ENCODE measurements around the gene SHH. TPM values are rescaled to one million over a fixed set of nuclear protein-coding genes. Genes with fewer than 3 reads are reported as not detected.

The SHH gene
- total and polyA plus RNA-seq, 2 of the 13 experiments (the other 11 are each of a cell fraction or from before 2014, with no cell fraction given): 1.9 to 3.4 TPM

DNA sequence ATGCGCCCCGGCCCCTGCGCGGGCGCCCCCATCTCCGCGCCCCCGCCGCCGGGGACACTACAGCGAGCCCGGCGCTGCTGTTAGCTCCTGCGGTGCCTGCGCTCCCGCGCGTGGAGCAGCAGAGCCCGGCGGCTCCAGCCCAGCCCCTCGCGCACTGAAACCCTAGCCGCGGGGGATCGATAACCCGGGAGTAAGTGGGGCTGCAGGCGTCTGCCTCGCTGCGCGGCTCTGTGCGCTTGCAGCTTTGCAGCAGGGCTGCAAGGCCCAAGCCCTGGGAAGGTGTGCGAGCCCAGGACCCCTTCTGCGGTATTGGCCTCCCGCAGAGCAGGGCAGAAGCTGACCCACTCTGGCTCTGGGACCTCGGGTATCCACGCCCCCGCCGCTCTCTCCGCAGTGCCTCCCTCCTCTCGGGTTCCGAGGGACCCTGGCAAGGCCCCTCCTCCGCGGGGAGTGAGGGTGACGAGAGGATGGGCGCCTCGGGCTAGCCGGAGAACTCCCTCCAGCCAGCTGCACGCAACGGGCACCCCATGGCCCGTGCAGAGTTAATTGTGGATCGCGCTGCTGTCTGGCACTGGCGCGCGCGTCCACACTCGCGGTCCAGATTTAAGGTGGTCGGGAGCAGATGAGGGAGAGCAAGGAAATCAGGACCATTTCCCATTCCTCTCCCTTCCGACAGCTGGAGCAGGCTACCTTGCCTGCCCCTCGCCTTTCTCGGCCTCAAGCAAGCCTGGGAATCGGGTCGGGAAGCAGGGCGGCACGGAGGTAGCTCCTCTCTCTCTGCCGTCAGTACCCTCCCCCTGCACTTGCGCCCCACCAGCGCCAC lies 2.1 kb downstream of the SHH start:
- H4K20me1 ChIP-seq (ENCODE audit: insufficient read depth, low read length): no peaks in the 10 kb centered on the region
- H3K9me3 ChIP-seq (ENCODE audit: low read length): no peaks in the 10 kb centered on the region
- no peak for DNase-seq (ENCODE audit: low spot score)
- H3K4me1 ChIP-seq (ENCODE audit: insufficient read depth, low read length): peaks cover 59% of the 10 kb centered on the region
- H3K36me3 ChIP-seq (replicated peaks in 1 of 2; ENCODE audit: control insufficient read depth in 1 of 2, insufficient read depth in 2 of 2, low read length in 2 of 2): no peaks in the 10 kb centered on the region
- BruUV-seq (replicated peaks): no TSS peak
- H3K9ac ChIP-seq (ENCODE audit: insufficient read depth, low read depth, low read length): peak overlapping the region; percentile 90
- in situ Hi-C loops (cut with HindIII; ENCODE audit: extremely low pct_ligation_motif_present, low pct_unique_long_range_greater_than_20kb) (loop anchor here (5.0 to 25.0 kb wide), 3 partner anchors 155 to 827 kb away; partner anchors contain the start of gene RNF32), intact Hi-C loops (cut with micrococcal nuclease; ENCODE audit: unreplicated experiment) (loop anchor here (5.0 kb wide), 2 partner anchors 662 to 1007 kb away; no protein-coding TSS in a partner anchor)
- ATAC-seq: peak; percentile 6
- peak overlapping the region; percentile 63 to 90 (median 81) for H3K4me3 ChIP-seq (replicated peaks in 1 of 3; ENCODE audit: insufficient read depth in 1 of 3, low read depth in 2 of 3, low read length in 3 of 3)
- H3K79me2 ChIP-seq (ENCODE audit: insufficient read depth, low read length): no peaks in the 10 kb centered on the region
- FAIRE-seq: no peak
- H3K4me2 ChIP-seq (ENCODE audit: low read depth, low read length): peak overlapping the region; percentile 94
- H2AFZ ChIP-seq (ENCODE audit: low read length): no peak overlapping the region
- H3K27ac ChIP-seq (ENCODE audit: extremely low read length, insufficient read depth, low read length): no peak overlapping the region
- POLR2A ChIA-PET: interaction anchor here (0.9 to 3.0 kb wide), 4 partner anchors 142 to 805 kb away, joined by 3 to 23 read pairs (median 11); no protein-coding TSS in a partner anchor
- 2% methylated on average over 28 of the region's 69 CpGs for WGBS (ENCODE audit: low lambda C conversion rate)
- CTCF ChIA-PET (ENCODE audit: low intra/inter-chr PET ratio, low total read pairs): no interaction called here
- peaks cover 7 to 45% of the 10 kb centered on the region in 2 experiments; a peak in 4 of 5 replicates for H3K27me3 ChIP-seq (ENCODE audit: control insufficient read depth in 1 of 2, insufficient read depth in 2 of 2, low read length in 2 of 2)
- TF ChIP-seq HDAC1 (CRISPR knock-in tag; IDR thresholded peaks at IDR 0.05): no peak; the same call in 1 of the 2 replicates
- no peak for TF ChIP-seq NCOA2 (CRISPR knock-in tag; IDR thresholded peaks at IDR 0.05)
- no peak for TF ChIP-seq TBL1XR1 (IDR thresholded peaks at IDR 0.05; ENCODE audit: borderline replicate concordance, low read length, partially characterized antibody)
- no peak for TF ChIP-seq ZNF556 (CRISPR knock-in tag; IDR thresholded peaks at IDR 0.05; ENCODE audit: borderline replicate concordance)
- no peak for TF ChIP-seq RBM22 (optimal IDR thresholded peaks at IDR 0.05; ENCODE audit: low read length)
- no peak for TF ChIP-seq EP300 (IDR thresholded peaks at IDR 0.05; ENCODE audit: low read depth in 2 of 2, low read length in 2 of 2)
- TF ChIP-seq EP300 (CRISPR knock-in tag; IDR thresholded peaks at IDR 0.05; ENCODE audit: borderline replicate concordance): peak; percentile 17; the same call in 1 of the 2 replicates
- no peak for TF ChIP-seq IKZF5 (CRISPR knock-in tag; IDR thresholded peaks at IDR 0.05)
- no peak for TF ChIP-seq CREB3 (CRISPR knock-in tag; IDR thresholded peaks at IDR 0.05)
- TF ChIP-seq PCBP1 (IDR thresholded peaks at IDR 0.05; ENCODE audit: borderline replicate concordance, low read depth, low read length): no peak
- TF ChIP-seq TEAD2 (CRISPR knock-in tag; IDR thresholded peaks at IDR 0.05): no peak
- TF ChIP-seq MXD1 (CRISPR knock-in tag; IDR thresholded peaks at IDR 0.05): peak; percentile 24; the same call in 1 of the 2 replicates
- no peak for TF ChIP-seq IRF2 (CRISPR knock-in tag; IDR thresholded peaks at IDR 0.05)
- TF ChIP-seq EED (CRISPR knock-in tag; IDR thresholded peaks at IDR 0.05): 0 out of 2 replicates have a peak, but pooled peaks have one; percentile 16
- no peak for TF ChIP-seq DMTF1 (CRISPR knock-in tag; IDR thresholded peaks at IDR 0.05)
- TF ChIP-seq THAP8 (CRISPR knock-in tag; IDR thresholded peaks at IDR 0.05; ENCODE audit: borderline replicate concordance): no peak
- TF ChIP-seq BCL6 (CRISPR knock-in tag; IDR thresholded peaks at IDR 0.05): no peak
- TF ChIP-seq ZFP62 (CRISPR knock-in tag; IDR thresholded peaks at IDR 0.05): no peak
- no peak for TF ChIP-seq ZNF317 (CRISPR knock-in tag; IDR thresholded peaks at IDR 0.05)

All from HepG2 (cell line).